22Rv1 (cell line): Measurements from ENCODE around the gene KRTAP24-1.

Experiments used
- ZFX ChIP-seq: fragments of 450-650 bp; IDR thresholded peaks from 2 replicates; pipeline ENCODE4 v1.6.1; 2017; ENCODE audit warnings: antibody characterized with exemption, borderline replicate concordance
- TF ChIP-seq, protein P1 (sequence below): fragments of 450-650 bp; IDR thresholded peaks from 2 replicates; pipeline ENCODE4 v1.5.1; 2017; ENCODE audit warnings: mild to moderate bottlenecking

DNA sequence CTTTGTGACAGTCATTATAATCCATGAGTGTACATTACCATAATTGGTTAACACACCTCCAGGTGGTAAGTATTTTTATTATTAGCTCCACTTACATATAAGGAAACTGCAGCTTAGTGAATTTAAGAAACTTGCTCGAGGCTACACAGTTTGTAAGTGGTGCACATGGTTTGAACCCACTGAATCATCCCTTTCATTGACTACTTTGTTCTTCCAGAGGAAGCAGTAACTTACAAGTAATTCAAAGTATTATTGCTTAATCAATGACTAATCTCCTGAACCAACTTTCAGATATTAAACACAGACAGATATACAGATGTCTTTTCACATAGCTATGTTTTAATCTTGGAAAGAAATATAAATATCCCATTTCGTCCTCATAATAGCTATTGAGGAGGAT lies 48.1 kb downstream of the KRTAP24-1 start:
- TF ChIP-seq, protein P1, sequence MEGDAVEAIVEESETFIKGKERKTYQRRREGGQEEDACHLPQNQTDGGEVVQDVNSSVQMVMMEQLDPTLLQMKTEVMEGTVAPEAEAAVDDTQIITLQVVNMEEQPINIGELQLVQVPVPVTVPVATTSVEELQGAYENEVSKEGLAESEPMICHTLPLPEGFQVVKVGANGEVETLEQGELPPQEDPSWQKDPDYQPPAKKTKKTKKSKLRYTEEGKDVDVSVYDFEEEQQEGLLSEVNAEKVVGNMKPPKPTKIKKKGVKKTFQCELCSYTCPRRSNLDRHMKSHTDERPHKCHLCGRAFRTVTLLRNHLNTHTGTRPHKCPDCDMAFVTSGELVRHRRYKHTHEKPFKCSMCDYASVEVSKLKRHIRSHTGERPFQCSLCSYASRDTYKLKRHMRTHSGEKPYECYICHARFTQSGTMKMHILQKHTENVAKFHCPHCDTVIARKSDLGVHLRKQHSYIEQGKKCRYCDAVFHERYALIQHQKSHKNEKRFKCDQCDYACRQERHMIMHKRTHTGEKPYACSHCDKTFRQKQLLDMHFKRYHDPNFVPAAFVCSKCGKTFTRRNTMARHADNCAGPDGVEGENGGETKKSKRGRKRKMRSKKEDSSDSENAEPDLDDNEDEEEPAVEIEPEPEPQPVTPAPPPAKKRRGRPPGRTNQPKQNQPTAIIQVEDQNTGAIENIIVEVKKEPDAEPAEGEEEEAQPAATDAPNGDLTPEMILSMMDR, result no peak
- TF ChIP-seq ZFX, result no peak
